Esophagus squamous epithelium (tissue), 4 donors: ENCODE results near the gene CUL3.

Source experiments
- CTCF ChIP-seq, 6 experiments: fragments of 450-650 bp in 4 of 6; fragments of 200-600 bp in 2 of 6; sonication (generic) in 2 of 6; IDR thresholded peaks; one replicate each; pipeline ENCODE4 v1.5.1; 2016 to 2019; ENCODE audit warnings: antibody characterized with exemption in 6 of 6, mild to moderate bottlenecking in 4 of 6, moderate library complexity in 4 of 6
- POLR2A ChIP-seq, 4 donors: fragments of 450-650 bp; IDR thresholded peaks; one replicate each; pipeline ENCODE4 v1.6.1; 2017; ENCODE audit warnings: antibody characterized with exemption in 4 of 4, mild to moderate bottlenecking in 4 of 4, moderate library complexity in 3 of 4

- TF ChIP-seq CTCF (IDR thresholded peaks at IDR 0.05) (no peak), POLR2A (IDR thresholded peaks at IDR 0.05) (no peak)
Observed at GRCh38 chr2:224574423-224575084, 10.6 kb downstream of the CUL3 start.
